WTC11 (cell line): ENCODE measurements around the gene CD80.

Source experiments
- CTCF ChIP-seq: fragments of 200-600 bp; IDR thresholded peaks from 2 replicates; pipeline ENCODE4 v1.8.0; 2022; ENCODE audit warnings: antibody characterized with exemption
- RORB ChIP-seq: fragments of 250-450 bp; sonication (Bioruptor Pico); IDR thresholded peaks from 2 replicates; pipeline ENCODE4 v1.9.0; 2021; ENCODE audit warnings: mild to moderate bottlenecking

GRCh38 chr3:119557192-119557876 lies 2.1 kb downstream of the CD80 start:
- no peak for TF ChIP-seq RORB (CRISPR knock-in tag)
- TF ChIP-seq CTCF = no peak
